HCEC 1CT (cell line): ENCODE measurements around the gene GRK5.

Source experiments
- DNase-seq: peaks from one replicate; pipeline ENCODE4 v3.0.0-alpha.2; 2017

GRK5 gene

GRCh38 chr10:119302591-119303253, 95.4 kb downstream of the GRK5 start:
- no peak for DNase-seq

GRCh38 chr10:119303886-119304285, 96.5 kb downstream of the GRK5 start:
- DNase-seq, result no peak

GRCh38 chr10:119304541-119304940, 97.2 kb downstream of the GRK5 start:
- no peak for DNase-seq

GRCh38 chr10:119305860-119306513, 98.6 kb downstream of the GRK5 start:
- DNase-seq, result peak; percentile 99

GRCh38 chr10:119306514-119306951, 99.2 kb downstream of the GRK5 start:
- DNase-seq, result no peak

- DNase-seq, result peak; percentile 43
These were observed 99.6 kb downstream of the GRK5 start for GRCh38 chr10:119306986-119307392.

- no peak for DNase-seq
These were observed 100.7 kb downstream of the GRK5 start for GRCh38 chr10:119308089-119308488.

- no peak for DNase-seq
These were observed 101.4 kb downstream of the GRK5 start for GRCh38 chr10:119308551-119309422.

GRCh38 chr10:119309423-119309770, 102.0 kb downstream of the GRK5 start:
- DNase-seq, result no peak

- DNase-seq, result no peak
These were observed 103.4 kb downstream of the GRK5 start for GRCh38 chr10:119310806-119311205.

GRCh38 chr10:119312241-119312640, 104.9 kb downstream of the GRK5 start:
- no peak for DNase-seq

GRCh38 chr10:119313024-119313423, 105.7 kb downstream of the GRK5 start:
- no peak for DNase-seq

GRCh38 chr10:119313644-119314043, 106.3 kb downstream of the GRK5 start:
- no peak for DNase-seq

GRCh38 chr10:119314061-119314460, 106.7 kb downstream of the GRK5 start:
- no peak for DNase-seq

- no peak for DNase-seq
These were observed 107.1 kb downstream of the GRK5 start for GRCh38 chr10:119314486-119314885.

- peak; percentile 89 for DNase-seq
These were observed 108.0 kb downstream of the GRK5 start for GRCh38 chr10:119315128-119316001.

GRCh38 chr10:119316002-119316358, 108.6 kb downstream of the GRK5 start:
- no peak for DNase-seq

- DNase-seq, result peak; percentile 87
These were observed 109.3 kb downstream of the GRK5 start for GRCh38 chr10:119316729-119317097.

- no peak for DNase-seq
These were observed 111.2 kb downstream of the GRK5 start for GRCh38 chr10:119318411-119319160.

- DNase-seq, result no peak
These were observed 112.0 kb downstream of the GRK5 start for GRCh38 chr10:119319161-119319919.

- no peak for DNase-seq
These were observed 112.5 kb downstream of the GRK5 start for GRCh38 chr10:119319920-119320258.
